ENCODE measurements around the gene GRB10. TPM values are rescaled to one million over a fixed set of nuclear protein-coding genes. Genes with fewer than 3 reads are reported as not detected.
A peak's percentile ranks its signal among the peaks of the same experiment; 100 is the strongest.

GRB10 gene
- total RNA-seq, 2 experiments from 2014 or later = 5.9 to 8.4 TPM

GRCh38 chr7:50641442-50642405 is 141.0 kb downstream of the GRB10 start:
- no peaks in the 10 kb centered on the region for H3K27me3 Mint-ChIP-seq
- no peak for ATAC-seq (ENCODE audit: poor library complexity)
- H3K27ac Mint-ChIP-seq = no peak overlapping the region

GRCh38 chr7:50640779-50641178 is 141.9 kb downstream of the GRB10 start:
- no peak overlapping the region for H3K27ac ChIP-seq (ENCODE audit: low read depth in 1 of 2, low read length in 2 of 2)
- H3K9me3 ChIP-seq (ENCODE audit: control insufficient read depth in 1 of 2, insufficient read depth in 1 of 2, low read length in 2 of 2) = no peaks in the 10 kb centered on the region
- Mint-ChIP-seq H3K36me3 (ENCODE audit: low read depth) (no peaks in the 10 kb centered on the region), H3K4me3 (no peak overlapping the region), H3K27ac (no peak overlapping the region), H3K27me3 (no peaks in the 10 kb centered on the region), H3K9me3 (peaks cover 2% of the 10 kb centered on the region), H3K4me1 (ENCODE audit: low read depth) (no peaks in the 10 kb centered on the region)
- no peak for ATAC-seq (ENCODE audit: poor library complexity)
- no peak overlapping the region for H3K4me3 ChIP-seq (ENCODE audit: low read length)
- no peak for DNase-seq
- POLR2A ChIA-PET = no interaction called here
- no peaks in the 10 kb centered on the region for H3K27me3 ChIP-seq (ENCODE audit: control insufficient read depth in 1 of 2, insufficient read depth in 2 of 2, low read length in 2 of 2)
- H3K36me3 ChIP-seq (ENCODE audit: insufficient read depth, low read length) = no peaks in the 10 kb centered on the region
- H3K4me1 ChIP-seq (ENCODE audit: insufficient read depth, low read length) = no peaks in the 10 kb centered on the region
- CTCF ChIA-PET = no interaction called here
- intact Hi-C loops (cut with DNase I, micrococcal nuclease) = no loop called here
- TF ChIP-seq CTCF (IDR thresholded peaks at IDR 0.05) = no peak

More at GRCh38 chr7:50641442-50642405, 141.0 kb downstream of the GRB10 start:
- Mint-ChIP-seq H3K9me3 (peaks cover 2% of the 10 kb centered on the region), H3K36me3 (ENCODE audit: low read depth) (no peaks in the 10 kb centered on the region), H3K4me3 (no peak overlapping the region), H3K4me1 (ENCODE audit: low read depth) (no peaks in the 10 kb centered on the region)
- ChIA-PET POLR2A (no interaction called here), CTCF (no interaction called here)
- peak in 1 of 14 experiments; percentile 14 for DNase-seq
- Histone ChIP-seq H3K4me3 (ENCODE audit: low read length) (no peak overlapping the region), H3K27ac (ENCODE audit: low read depth in 1 of 2, low read length in 2 of 2) (no peak overlapping the region), H3K27me3 (ENCODE audit: control insufficient read depth in 1 of 2, insufficient read depth in 2 of 2, low read length in 2 of 2) (no peaks in the 10 kb centered on the region), H3K36me3 (ENCODE audit: insufficient read depth, low read length) (no peaks in the 10 kb centered on the region), H3K4me1 (ENCODE audit: insufficient read depth, low read length) (no peaks in the 10 kb centered on the region), H3K9me3 (ENCODE audit: control insufficient read depth in 1 of 2, insufficient read depth in 1 of 2, low read length in 2 of 2) (no peaks in the 10 kb centered on the region)
- intact Hi-C loops (cut with DNase I, micrococcal nuclease) = no loop called here
- no peak for TF ChIP-seq CTCF (IDR thresholded peaks at IDR 0.05)

- Mint-ChIP-seq H3K27me3 (no peaks in the 10 kb centered on the region), H3K9me3 (peaks cover 2% of the 10 kb centered on the region), H3K4me3 (no peak overlapping the region), H3K4me1 (ENCODE audit: low read depth) (no peaks in the 10 kb centered on the region), H3K36me3 (ENCODE audit: low read depth) (no peaks in the 10 kb centered on the region), H3K27ac (no peak overlapping the region)
- CTCF ChIA-PET = no interaction called here
- Histone ChIP-seq H3K27me3 (ENCODE audit: control insufficient read depth in 1 of 2, insufficient read depth in 2 of 2, low read length in 2 of 2) (no peaks in the 10 kb centered on the region), H3K27ac (ENCODE audit: low read depth in 1 of 2, low read length in 2 of 2) (no peak overlapping the region), H3K9me3 (ENCODE audit: control insufficient read depth in 1 of 2, insufficient read depth in 1 of 2, low read length in 2 of 2) (no peaks in the 10 kb centered on the region), H3K4me3 (ENCODE audit: low read length) (no peak overlapping the region), H3K4me1 (ENCODE audit: insufficient read depth, low read length) (no peaks in the 10 kb centered on the region), H3K36me3 (ENCODE audit: insufficient read depth, low read length) (no peaks in the 10 kb centered on the region)
- TF ChIP-seq CTCF (IDR thresholded peaks at IDR 0.05) = no peak
- intact Hi-C loops (cut with DNase I, micrococcal nuclease) = no loop called here
- POLR2A ChIA-PET = no interaction called here
- ATAC-seq (ENCODE audit: poor library complexity) = no peak
- DNase-seq = no peak
These were observed 142.4 kb downstream of the GRB10 start for GRCh38 chr7:50640256-50640655.
